22Rv1 (cell line): Measurements from ENCODE around the gene DOC2B.
"Not testable (repeated sequence)": the region's sequence is repeated elsewhere in the genome, so short reads cannot be mapped to it uniquely, and the experiment has no call there.

Source experiments
- H3K27ac ChIP-seq: fragments of 450-650 bp; 2 replicates; pipeline ENCODE4 v1.5.1; 2017
- ZFX ChIP-seq: fragments of 450-650 bp; IDR thresholded peaks from 2 replicates; pipeline ENCODE4 v1.6.1; 2017; ENCODE audit warnings: antibody characterized with exemption, borderline replicate concordance
- TF ChIP-seq, protein P1 (sequence below): fragments of 450-650 bp; IDR thresholded peaks from 2 replicates; pipeline ENCODE4 v1.5.1; 2017; ENCODE audit warnings: mild to moderate bottlenecking

Gene DOC2B

GRCh38 chr17:226108-227077 is 44.9 kb upstream of the DOC2B start:
- H3K27ac ChIP-seq = no peak overlapping the region
- TF ChIP-seq, protein P1, sequence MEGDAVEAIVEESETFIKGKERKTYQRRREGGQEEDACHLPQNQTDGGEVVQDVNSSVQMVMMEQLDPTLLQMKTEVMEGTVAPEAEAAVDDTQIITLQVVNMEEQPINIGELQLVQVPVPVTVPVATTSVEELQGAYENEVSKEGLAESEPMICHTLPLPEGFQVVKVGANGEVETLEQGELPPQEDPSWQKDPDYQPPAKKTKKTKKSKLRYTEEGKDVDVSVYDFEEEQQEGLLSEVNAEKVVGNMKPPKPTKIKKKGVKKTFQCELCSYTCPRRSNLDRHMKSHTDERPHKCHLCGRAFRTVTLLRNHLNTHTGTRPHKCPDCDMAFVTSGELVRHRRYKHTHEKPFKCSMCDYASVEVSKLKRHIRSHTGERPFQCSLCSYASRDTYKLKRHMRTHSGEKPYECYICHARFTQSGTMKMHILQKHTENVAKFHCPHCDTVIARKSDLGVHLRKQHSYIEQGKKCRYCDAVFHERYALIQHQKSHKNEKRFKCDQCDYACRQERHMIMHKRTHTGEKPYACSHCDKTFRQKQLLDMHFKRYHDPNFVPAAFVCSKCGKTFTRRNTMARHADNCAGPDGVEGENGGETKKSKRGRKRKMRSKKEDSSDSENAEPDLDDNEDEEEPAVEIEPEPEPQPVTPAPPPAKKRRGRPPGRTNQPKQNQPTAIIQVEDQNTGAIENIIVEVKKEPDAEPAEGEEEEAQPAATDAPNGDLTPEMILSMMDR = no peak
- no peak for TF ChIP-seq ZFX

GRCh38 chr17:225551-225950 is 44.1 kb upstream of the DOC2B start:
- H3K27ac ChIP-seq = no peak overlapping the region
- no peak for TF ChIP-seq ZFX
- TF ChIP-seq, protein P1 = no peak

- not testable (repeated sequence) for H3K27ac ChIP-seq
Observed at GRCh38 chr17:224576-224975, 43.1 kb upstream of the DOC2B start.

DNA sequence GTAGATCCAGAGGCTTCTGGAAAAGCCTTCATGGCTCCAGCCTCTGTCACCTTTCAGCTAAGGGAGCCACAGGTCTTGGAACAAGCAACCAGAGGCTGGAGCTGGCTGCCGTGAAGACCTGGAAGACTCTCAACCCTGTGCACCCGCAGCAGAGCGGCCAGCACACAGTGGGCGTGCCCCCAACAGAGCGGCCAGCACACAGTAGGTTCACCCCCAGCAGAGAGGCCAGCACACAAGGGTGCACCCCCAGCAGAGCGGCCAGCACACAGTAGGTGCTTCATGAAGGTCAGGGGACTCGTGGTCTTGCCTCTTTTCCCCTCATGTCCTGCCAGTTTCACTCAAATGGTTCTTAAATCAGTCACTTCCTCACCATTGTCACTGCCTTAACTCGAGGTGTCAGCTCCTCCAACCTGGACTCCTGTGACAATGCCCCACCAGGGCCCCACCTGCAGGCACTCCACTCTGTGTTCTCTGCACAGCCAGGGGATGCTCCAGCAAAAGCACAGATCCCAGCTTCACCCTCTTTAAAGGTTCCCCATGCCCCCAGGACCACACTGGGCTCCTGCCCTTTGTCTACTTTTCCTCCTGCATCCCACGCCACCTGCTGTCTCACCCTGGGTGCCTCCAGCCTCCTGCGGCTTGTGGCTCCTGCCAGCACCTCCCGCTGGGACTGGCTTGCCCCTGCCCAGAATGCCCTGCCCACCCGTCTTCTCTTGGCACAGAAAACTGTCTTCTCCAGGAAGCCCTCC is 42.4 kb upstream of the DOC2B start:
- TF ChIP-seq ZFX = no peak
- TF ChIP-seq, protein P1 = no peak
- H3K27ac ChIP-seq = no peak overlapping the region

DNA sequence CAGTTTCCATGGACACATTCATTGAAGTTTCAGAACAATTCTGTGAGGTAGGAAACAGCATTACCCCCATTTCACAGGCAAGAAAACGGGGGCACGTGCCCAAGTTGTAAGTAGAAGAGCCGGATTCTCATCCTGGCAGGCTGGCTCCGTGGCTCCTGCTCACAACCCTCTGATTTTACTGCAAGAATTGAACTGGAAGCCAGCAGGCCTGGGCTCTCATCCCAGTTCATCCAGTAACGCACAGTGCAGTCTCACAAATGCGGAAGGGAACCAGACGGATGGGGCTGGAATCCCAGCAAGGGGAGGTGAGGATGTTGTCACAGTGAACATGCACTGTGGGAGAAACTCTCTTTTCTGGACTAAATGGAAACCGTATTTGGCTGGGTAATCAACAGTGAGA is 40.7 kb upstream of the DOC2B start:
- no peak for TF ChIP-seq ZFX
- TF ChIP-seq, protein P1 = no peak
- H3K27ac ChIP-seq = no peak overlapping the region

DNA sequence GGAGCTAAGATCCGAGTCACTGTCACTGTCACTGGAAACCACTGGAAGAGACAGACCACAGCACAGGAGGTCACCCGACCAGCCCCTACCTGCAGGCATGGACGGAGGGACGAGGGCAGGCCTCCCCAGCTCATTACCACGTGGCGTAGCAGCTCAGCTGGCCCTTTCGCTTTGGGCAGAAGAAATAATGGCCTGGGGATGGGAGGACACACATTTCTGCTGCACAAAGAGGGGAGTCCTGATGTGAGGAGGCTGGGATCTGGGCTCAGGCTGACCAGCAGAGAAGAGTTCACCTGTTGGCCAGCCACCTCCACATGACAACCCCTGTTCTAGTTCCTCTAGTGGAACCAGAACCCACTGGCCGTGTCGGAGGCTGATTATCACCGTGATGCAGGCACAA is 38.2 kb upstream of the DOC2B start:
- TF ChIP-seq, protein P1 = no peak
- TF ChIP-seq ZFX = no peak

DNA sequence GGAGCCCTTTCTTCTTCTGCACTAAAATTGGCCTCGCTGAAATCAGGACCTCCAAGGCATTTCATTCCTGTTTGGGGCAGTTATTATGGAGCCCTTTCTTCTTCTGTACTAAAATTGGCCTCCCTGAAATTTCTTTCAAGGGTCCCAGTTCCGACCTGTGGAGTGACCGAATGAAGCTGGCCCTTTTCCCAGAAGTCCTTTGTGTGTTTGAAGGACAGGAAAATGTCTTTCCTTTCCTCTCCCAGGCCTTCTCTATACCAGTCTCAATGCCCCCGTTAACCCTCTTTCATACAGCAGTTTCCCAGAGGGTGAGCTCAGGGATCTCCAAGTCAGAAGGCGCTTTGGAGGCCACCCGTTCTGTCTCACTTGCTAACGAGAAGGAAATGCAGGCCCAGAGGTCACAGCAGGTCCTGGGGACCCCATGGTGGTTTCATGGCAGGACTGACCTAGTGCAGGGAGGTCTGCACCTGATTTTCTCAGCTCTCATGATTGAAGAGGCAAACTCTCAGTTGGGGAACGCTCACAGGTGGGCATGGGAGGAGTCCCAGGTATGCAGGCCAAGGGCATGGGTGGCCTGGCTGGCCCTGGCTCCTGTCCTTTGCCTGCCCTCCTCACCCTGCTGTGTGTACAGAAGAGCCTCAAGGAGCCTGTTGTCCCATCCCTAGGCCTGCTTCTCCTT is 37.1 kb upstream of the DOC2B start:
- TF ChIP-seq ZFX = no peak
- TF ChIP-seq, protein P1 = no peak
- no peak overlapping the region for H3K27ac ChIP-seq

More for the DNA sequence above, 38.2 kb upstream of the DOC2B start:
- no peak overlapping the region for H3K27ac ChIP-seq
